ENCODE data around the gene EFCAB10.

- no peak for TF ChIP-seq CTCF (conservative IDR thresholded peaks at IDR 0.05)
- TF ChIP-seq EZH2 (IDR thresholded peaks at IDR 0.05; ENCODE audit: low read depth): no peak
These were observed 2.8 kb downstream of the EFCAB10 start for GRCh38 chr7:105578496-105578895.

All from PC-9 (cell line).